Large intestine (tissue), 3 donors: ENCODE measurements around the gene CRCP. TPM values are rescaled to one million over a fixed set of nuclear protein-coding genes. Genes with fewer than 3 reads are reported as not detected.
"Not testable (repeated sequence)": the region's sequence is repeated elsewhere in the genome, so short reads cannot be mapped to it uniquely, and the experiment has no call there.

Experiments used
- DNase-seq, 2 donors: peaks; one replicate each; pipeline versions ENCODE4 v3.0.0 to v3.0.0-alpha.2; 2013
- H3K27ac ChIP-seq: one replicate; pipeline ENCODE4 v1.5.1; 2013; ENCODE audit warnings: low read length
- H3K27me3 ChIP-seq: 2 replicates; pipeline ENCODE4 v1.6.1; 2013; ENCODE audit warnings: low read length; ENCODE audit not compliant: control insufficient read depth, insufficient read depth
- H3K36me3 ChIP-seq: 2 replicates; pipeline ENCODE4 v1.6.1; 2013; ENCODE audit warnings: low read length; ENCODE audit not compliant: control insufficient read depth, insufficient read depth
- H3K4me1 ChIP-seq: one replicate; pipeline ENCODE4 v1.6.1; 2013; ENCODE audit warnings: low read length; ENCODE audit not compliant: control insufficient read depth, insufficient read depth
- H3K4me3 ChIP-seq: one replicate; pipeline ENCODE4 v1.5.1; 2013; ENCODE audit warnings: low read length
- H3K9me3 ChIP-seq: one replicate; pipeline ENCODE4 v1.6.1; 2013; ENCODE audit warnings: mild to moderate bottlenecking, low read depth, low read length, moderate library complexity; ENCODE audit not compliant: control insufficient read depth
- WGBS: methylation state at CpG from one replicate; pipeline ENCODE4 v1.1.5; 2013; ENCODE audit warnings: low lambda C conversion rate; ENCODE audit not compliant: insufficient coverage; 5-methylcytosine and 5-hydroxymethylcytosine counted together
- polyA plus RNA-seq: library from polyadenylated mRNA; unstranded; fragments of 120-200 nt; gene quantifications from one replicate; pipeline ENCODE4 v1.2.1, GENCODE V29; 2013

Gene CRCP
- polyA plus RNA-seq, 1 donor, result 32.0 TPM

DNA sequence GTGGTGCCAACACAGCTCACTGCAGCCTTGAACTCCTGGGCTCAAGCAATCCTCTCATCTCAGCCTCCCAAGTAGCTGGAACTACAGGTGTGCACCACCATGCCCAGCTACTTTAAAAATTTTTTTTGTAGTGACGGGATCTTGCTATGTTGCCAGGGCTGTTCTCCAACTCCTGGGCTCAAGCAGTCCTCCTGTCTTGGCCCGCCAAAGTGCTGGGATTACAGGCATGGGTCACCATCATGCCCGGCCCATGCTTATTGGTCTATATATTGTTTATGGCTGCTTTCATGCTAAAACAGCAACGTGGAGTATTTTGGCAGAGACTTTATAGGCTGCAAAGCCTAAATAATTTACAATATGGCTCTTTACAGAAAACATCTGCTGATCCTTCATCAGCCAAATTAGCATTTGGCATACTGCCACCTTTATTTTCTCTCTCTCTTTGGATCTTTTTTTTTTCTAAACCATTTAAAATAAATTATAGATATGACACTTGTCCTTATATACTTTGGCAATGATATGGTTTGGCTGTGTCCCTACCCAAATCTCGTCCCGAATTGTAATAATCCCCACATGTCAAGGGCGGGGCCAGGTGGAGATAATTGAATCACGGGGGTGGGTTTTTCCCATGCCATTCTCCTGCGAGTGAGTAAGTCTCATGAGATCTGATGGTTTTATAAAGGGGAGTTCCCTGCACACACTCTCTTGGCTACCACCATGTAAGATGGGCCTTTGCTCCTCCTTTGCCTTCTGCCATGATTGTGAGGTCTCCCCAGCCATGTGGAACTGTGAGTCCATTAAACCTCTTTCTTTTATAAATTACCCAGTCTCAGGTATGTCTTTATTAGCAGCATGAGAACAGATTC lies 58.1 kb downstream of the CRCP start:
- not testable (repeated sequence) for H3K4me1 ChIP-seq, DNase-seq, H3K36me3 ChIP-seq, H3K4me3 ChIP-seq, H3K9me3 ChIP-seq, H3K27ac ChIP-seq, H3K27me3 ChIP-seq
- WGBS, result 86% methylated on average over 2 of the region's 9 CpGs

GRCh38 chr7:66173856-66174255 lies 59.2 kb downstream of the CRCP start:
- no peaks in the 10 kb centered on the region for H3K4me1 ChIP-seq
- no peak overlapping the region for H3K27ac ChIP-seq
- WGBS, result no CpG with 5 or more reads among the region's 5 CpGs
- no peaks in the 10 kb centered on the region for H3K36me3 ChIP-seq
- H3K27me3 ChIP-seq, result no peaks in the 10 kb centered on the region
- no peak overlapping the region for H3K4me3 ChIP-seq
- H3K9me3 ChIP-seq, result no peaks in the 10 kb centered on the region
- no peak for DNase-seq

- DNase-seq, H3K4me1 ChIP-seq, H3K4me3 ChIP-seq, H3K27ac ChIP-seq, H3K36me3 ChIP-seq, H3K9me3 ChIP-seq, H3K27me3 ChIP-seq: not testable (repeated sequence)
- WGBS, result 100% methylated on average over 1 of the region's 8 CpGs
Measured at GRCh38 chr7:66175006-66175405, 60.4 kb downstream of the CRCP start.

DNA sequence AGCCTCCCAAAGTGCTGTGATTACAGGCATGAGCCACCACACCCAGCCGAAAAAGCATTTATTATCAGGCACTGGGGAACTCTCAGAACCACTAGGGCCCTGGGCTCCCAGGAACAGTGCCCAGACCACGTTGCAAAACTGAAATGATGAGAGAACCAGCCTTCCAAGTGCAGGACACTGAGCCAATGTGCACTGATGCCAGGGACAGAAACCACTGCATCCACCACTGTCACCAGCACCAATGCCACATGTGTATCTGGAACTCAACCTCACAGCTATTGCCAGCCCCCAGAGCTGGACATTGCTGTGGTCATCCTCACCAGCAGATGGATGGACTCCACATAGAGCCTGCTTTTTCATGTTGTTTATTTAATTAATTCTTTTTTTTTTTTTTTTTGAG lies 62.3 kb downstream of the CRCP start:
- Histone ChIP-seq H3K4me1 (no peaks in the 10 kb centered on the region), H3K36me3 (no peaks in the 10 kb centered on the region), H3K27me3 (no peaks in the 10 kb centered on the region), H3K4me3 (no peak overlapping the region), H3K27ac (no peak overlapping the region), H3K9me3 (no peaks in the 10 kb centered on the region)
- DNase-seq, result no peak
- no CpG with 5 or more reads among the region's 2 CpGs for WGBS

- no peak overlapping the region for H3K4me3 ChIP-seq
- H3K9me3 ChIP-seq, result no peaks in the 10 kb centered on the region
- no CpG with 5 or more reads among the region's 2 CpGs for WGBS
- H3K27me3 ChIP-seq, result no peaks in the 10 kb centered on the region
- H3K36me3 ChIP-seq, result no peaks in the 10 kb centered on the region
- no peak for DNase-seq
- H3K4me1 ChIP-seq, result no peaks in the 10 kb centered on the region
- no peak overlapping the region for H3K27ac ChIP-seq
Measured at GRCh38 chr7:66178258-66178657, 63.6 kb downstream of the CRCP start.

GRCh38 chr7:66181329-66181728 lies 66.7 kb downstream of the CRCP start:
- no peak overlapping the region for H3K4me3 ChIP-seq
- H3K4me1 ChIP-seq, result no peaks in the 10 kb centered on the region
- H3K27me3 ChIP-seq, result no peaks in the 10 kb centered on the region
- H3K36me3 ChIP-seq, result no peaks in the 10 kb centered on the region
- DNase-seq, result no peak
- no peak overlapping the region for H3K27ac ChIP-seq
- H3K9me3 ChIP-seq, result peaks cover 5% of the 10 kb centered on the region

- no peak overlapping the region for H3K4me3 ChIP-seq
- no peak overlapping the region for H3K27ac ChIP-seq
- H3K36me3 ChIP-seq, result no peaks in the 10 kb centered on the region
- DNase-seq, result no peak
- H3K27me3 ChIP-seq, result no peaks in the 10 kb centered on the region
- 100% methylated on average over 2 of the region's 2 CpGs for WGBS
- no peaks in the 10 kb centered on the region for H3K4me1 ChIP-seq
- H3K9me3 ChIP-seq, result peaks cover 5% of the 10 kb centered on the region
Measured at GRCh38 chr7:66181845-66182244, 67.2 kb downstream of the CRCP start.

- Histone ChIP-seq H3K4me3 (no peak overlapping the region), H3K27ac (no peak overlapping the region), H3K9me3 (peaks cover 5% of the 10 kb centered on the region), H3K4me1 (peaks cover 4% of the 10 kb centered on the region), H3K36me3 (no peaks in the 10 kb centered on the region), H3K27me3 (no peaks in the 10 kb centered on the region)
- DNase-seq, result no peak
- WGBS, result 100% methylated on average over 2 of the region's 6 CpGs
Measured at GRCh38 chr7:66182920-66183319, 68.3 kb downstream of the CRCP start.

- Histone ChIP-seq H3K9me3 (peaks cover 5% of the 10 kb centered on the region), H3K36me3 (no peaks in the 10 kb centered on the region), H3K27me3 (no peaks in the 10 kb centered on the region), H3K4me1 (peaks cover 4% of the 10 kb centered on the region), H3K4me3 (no peak overlapping the region), H3K27ac (no peak overlapping the region)
- DNase-seq, result no peak
- no CpG with 5 or more reads among the region's 2 CpGs for WGBS
Measured at GRCh38 chr7:66183700-66184099, 69.1 kb downstream of the CRCP start.

DNA sequence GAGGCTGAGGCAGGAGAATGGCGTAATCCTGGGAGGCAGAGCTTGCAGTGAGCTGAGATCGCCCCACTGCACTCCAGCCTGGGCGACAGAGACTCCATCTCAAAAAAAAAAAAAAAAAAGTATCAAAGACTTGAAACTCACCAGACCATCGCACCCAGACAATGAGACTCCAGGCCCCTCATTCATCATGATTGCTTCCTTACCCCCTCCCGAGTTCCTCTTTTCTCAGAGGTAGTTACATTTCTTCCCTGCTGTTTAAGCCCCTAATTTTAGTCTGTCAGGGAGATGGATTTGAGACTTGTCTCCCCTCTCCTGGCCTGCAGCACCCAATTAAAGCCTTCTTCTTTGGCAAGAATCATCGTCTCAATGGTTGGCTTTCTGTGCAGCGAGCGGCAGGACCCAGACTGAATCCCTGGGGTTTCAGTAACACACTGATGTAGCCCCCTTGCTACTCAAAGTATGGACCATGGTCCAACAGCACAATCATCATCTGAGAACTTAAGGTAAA lies 71.1 kb downstream of the CRCP start:
- peaks cover 4% of the 10 kb centered on the region for H3K4me1 ChIP-seq
- DNase-seq, result no peak
- peaks cover 5% of the 10 kb centered on the region for H3K9me3 ChIP-seq
- no peak overlapping the region for H3K27ac ChIP-seq
- no peaks in the 10 kb centered on the region for H3K27me3 ChIP-seq
- no peaks in the 10 kb centered on the region for H3K36me3 ChIP-seq
- no peak overlapping the region for H3K4me3 ChIP-seq
- no CpG with 5 or more reads among the region's 8 CpGs for WGBS

DNA sequence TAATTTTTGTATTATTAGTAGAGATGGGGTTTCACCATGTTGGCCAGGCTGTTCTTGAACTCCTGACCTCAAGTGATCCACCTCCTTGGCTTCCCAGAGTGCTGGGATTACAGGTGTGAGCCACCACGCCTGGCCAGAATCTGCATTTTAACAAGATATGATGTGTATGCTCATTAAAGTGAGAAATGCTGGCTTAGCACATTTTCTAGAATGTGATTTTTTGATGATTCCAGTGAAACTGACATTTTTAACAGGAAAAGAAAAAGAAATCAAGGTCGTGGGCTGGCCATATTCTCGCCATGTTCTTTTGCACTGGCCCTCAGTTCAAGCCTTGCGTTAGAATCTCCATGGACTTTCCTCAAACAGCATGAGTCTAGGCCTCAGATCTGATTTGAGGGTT lies 72.3 kb downstream of the CRCP start:
- peaks cover 5% of the 10 kb centered on the region for H3K9me3 ChIP-seq
- peak overlapping the region; percentile 22 for H3K27ac ChIP-seq
- WGBS, result no CpG with 5 or more reads among the region's 4 CpGs
- no peak overlapping the region for H3K4me3 ChIP-seq
- H3K36me3 ChIP-seq, result no peaks in the 10 kb centered on the region
- no peak for DNase-seq
- peaks cover 4% of the 10 kb centered on the region for H3K4me1 ChIP-seq
- no peaks in the 10 kb centered on the region for H3K27me3 ChIP-seq
